Effector memory CD4-positive, alpha-beta T cell (primary cell): ENCODE measurements around the gene ANK3.

Experiments used
- DNase-seq, 3 donors: peaks; one replicate each; pipeline ENCODE4 v3.0.0-alpha.2; 2020
- H3K27ac ChIP-seq: 2 replicates; pipeline ENCODE4 v1.7.0; 2013; ENCODE audit warnings: mild to moderate bottlenecking, low read length, moderate library complexity; ENCODE audit not compliant: insufficient read depth, poor library complexity, severe bottlenecking
- H3K27me3 ChIP-seq: replicated peaks from 2 replicates; pipeline ENCODE4 v1.7.0; 2013; ENCODE audit warnings: mild to moderate bottlenecking, low read length; ENCODE audit not compliant: insufficient read depth, control insufficient read depth, poor library complexity, severe bottlenecking
- H3K36me3 ChIP-seq: 2 replicates; pipeline ENCODE4 v1.7.0; 2013; ENCODE audit warnings: mild to moderate bottlenecking, low read length, moderate library complexity; ENCODE audit not compliant: control insufficient read depth, insufficient read depth
- H3K4me1 ChIP-seq: 2 replicates; pipeline ENCODE4 v1.7.0; 2013; ENCODE audit warnings: low read length, mild to moderate bottlenecking; ENCODE audit not compliant: control insufficient read depth, insufficient read depth, poor library complexity, severe bottlenecking
- H3K4me3 ChIP-seq: 2 replicates; pipeline ENCODE4 v1.7.0; 2013; ENCODE audit warnings: low read length, low read depth, mild to moderate bottlenecking; ENCODE audit not compliant: insufficient read depth, poor library complexity, severe bottlenecking
- H3K9me3 ChIP-seq: 2 replicates; pipeline ENCODE4 v1.7.0; 2013; ENCODE audit warnings: mild to moderate bottlenecking, low read length, moderate library complexity; ENCODE audit not compliant: control insufficient read depth

Gene ANK3

DNA sequence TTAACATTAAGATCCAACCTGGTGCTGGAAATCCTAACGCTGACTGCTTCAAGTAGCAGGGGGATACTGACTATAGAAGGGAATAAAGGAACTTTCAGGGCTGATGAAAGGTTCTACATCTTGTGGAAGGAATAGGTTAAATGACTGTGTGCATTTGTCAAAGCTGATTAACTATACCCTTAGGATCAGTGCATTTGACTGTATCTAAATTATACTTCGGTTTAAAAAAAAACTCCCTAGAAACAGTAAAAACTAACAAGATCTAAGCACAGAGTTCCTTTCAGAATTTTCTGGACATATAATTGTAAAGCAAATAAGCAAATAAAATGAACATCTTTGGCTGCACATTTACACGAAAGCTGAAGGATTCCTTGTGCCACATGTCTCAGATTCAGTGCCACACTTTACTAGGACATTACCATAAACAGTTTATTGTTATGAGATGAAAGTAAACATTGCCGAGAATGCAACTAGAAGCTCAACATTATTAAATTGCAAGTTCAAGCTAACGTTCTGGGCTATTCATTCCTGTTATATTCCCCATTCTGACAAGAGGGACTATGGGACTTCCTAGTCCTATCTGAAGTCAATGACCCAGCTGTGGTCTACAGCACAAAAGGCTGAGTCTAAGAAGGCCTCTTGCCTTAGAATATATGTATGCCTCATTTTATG is 20.7 kb downstream of the ANK3 start:
- no peak for DNase-seq
- H3K27ac ChIP-seq: no peak overlapping the region
- no peaks in the 10 kb centered on the region for H3K4me1 ChIP-seq
- H3K9me3 ChIP-seq: no peaks in the 10 kb centered on the region
- H3K4me3 ChIP-seq: no peak overlapping the region
- no peaks in the 10 kb centered on the region for H3K36me3 ChIP-seq
- no peaks in the 10 kb centered on the region for H3K27me3 ChIP-seq

DNA sequence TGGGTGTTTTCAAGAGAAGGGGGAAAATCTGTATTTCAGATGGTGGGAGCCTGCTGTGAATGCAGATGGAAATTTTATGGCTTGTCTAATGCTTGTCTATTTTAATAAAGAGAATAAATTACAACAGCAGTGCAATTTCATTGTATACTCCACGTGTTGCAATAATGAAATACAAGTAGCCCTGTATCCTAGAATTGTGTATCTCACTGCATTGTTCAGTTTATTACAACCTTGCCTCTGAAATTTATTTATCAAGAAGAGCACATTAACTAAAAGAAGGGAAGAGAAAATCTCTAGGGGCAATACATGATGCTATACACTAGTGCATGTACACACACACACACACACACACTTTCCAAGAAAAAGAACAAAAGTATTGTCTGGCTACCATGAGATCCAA is 21.8 kb downstream of the ANK3 start:
- Histone ChIP-seq H3K27ac (no peak overlapping the region), H3K27me3 (no peaks in the 10 kb centered on the region), H3K4me1 (no peaks in the 10 kb centered on the region), H3K4me3 (no peak overlapping the region), H3K9me3 (no peaks in the 10 kb centered on the region), H3K36me3 (no peaks in the 10 kb centered on the region)
- no peak for DNase-seq

- no peak overlapping the region for H3K27ac ChIP-seq
- no peaks in the 10 kb centered on the region for H3K27me3 ChIP-seq
- no peaks in the 10 kb centered on the region for H3K36me3 ChIP-seq
- DNase-seq: no peak
- no peak overlapping the region for H3K4me3 ChIP-seq
- no peaks in the 10 kb centered on the region for H3K4me1 ChIP-seq
- H3K9me3 ChIP-seq: no peaks in the 10 kb centered on the region
Measured at GRCh38 chr10:60367431-60367830, 22.2 kb downstream of the ANK3 start.

DNA sequence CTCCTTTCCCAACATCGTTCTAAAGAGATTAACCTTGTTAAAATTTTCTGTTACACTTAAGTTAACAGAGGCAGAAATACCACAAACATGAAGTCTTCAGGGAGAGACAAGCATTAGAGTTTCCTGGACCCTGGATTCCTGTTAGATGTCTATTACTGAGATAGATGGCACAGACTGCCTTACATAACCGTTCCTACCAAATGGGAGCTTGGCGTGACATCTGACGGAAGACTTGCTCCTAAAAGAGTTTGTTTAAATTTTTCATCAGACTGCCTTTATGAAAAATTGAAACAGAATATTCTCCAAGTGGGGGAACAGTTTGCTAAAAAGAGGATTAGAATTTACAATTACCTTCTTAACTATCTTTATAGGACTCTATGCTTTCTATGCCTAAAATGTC is 22.7 kb downstream of the ANK3 start:
- H3K9me3 ChIP-seq: no peaks in the 10 kb centered on the region
- no peaks in the 10 kb centered on the region for H3K27me3 ChIP-seq
- no peak for DNase-seq
- no peaks in the 10 kb centered on the region for H3K4me1 ChIP-seq
- no peak overlapping the region for H3K27ac ChIP-seq
- no peaks in the 10 kb centered on the region for H3K36me3 ChIP-seq
- no peak overlapping the region for H3K4me3 ChIP-seq

DNA sequence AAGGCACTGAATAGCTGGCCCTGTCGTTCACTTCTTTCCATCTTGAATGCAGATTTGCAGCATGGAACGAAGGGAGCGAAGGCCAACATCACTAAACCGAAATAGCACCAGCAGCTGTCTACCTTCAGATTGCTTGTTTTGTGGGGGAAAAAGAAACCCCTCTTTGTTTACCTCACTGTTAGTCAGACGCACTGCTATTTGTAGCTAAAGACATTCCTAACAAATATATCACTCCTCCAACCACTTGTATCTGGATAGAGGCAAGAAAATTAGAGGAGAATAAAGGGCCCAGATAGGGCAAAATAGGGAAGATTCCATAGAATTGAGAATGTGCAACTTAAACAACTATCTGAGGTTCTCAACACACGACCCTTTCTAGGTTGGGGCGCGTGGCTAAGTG is 26.5 kb downstream of the ANK3 start:
- H3K4me3 ChIP-seq: no peak overlapping the region
- H3K36me3 ChIP-seq: no peaks in the 10 kb centered on the region
- no peaks in the 10 kb centered on the region for H3K4me1 ChIP-seq
- no peaks in the 10 kb centered on the region for H3K9me3 ChIP-seq
- DNase-seq: no peak
- H3K27me3 ChIP-seq: no peaks in the 10 kb centered on the region
- no peak overlapping the region for H3K27ac ChIP-seq

- Histone ChIP-seq H3K36me3 (no peaks in the 10 kb centered on the region), H3K9me3 (no peaks in the 10 kb centered on the region), H3K27me3 (no peaks in the 10 kb centered on the region), H3K4me3 (no peak overlapping the region), H3K4me1 (no peaks in the 10 kb centered on the region), H3K27ac (no peak overlapping the region)
- no peak for DNase-seq
Measured at GRCh38 chr10:60362461-60362860, 27.2 kb downstream of the ANK3 start.

- H3K9me3 ChIP-seq: no peaks in the 10 kb centered on the region
- H3K4me1 ChIP-seq: no peaks in the 10 kb centered on the region
- H3K4me3 ChIP-seq: no peak overlapping the region
- no peak for DNase-seq
- no peaks in the 10 kb centered on the region for H3K27me3 ChIP-seq
- no peak overlapping the region for H3K27ac ChIP-seq
- no peaks in the 10 kb centered on the region for H3K36me3 ChIP-seq
Measured at GRCh38 chr10:60359066-60359465, 30.6 kb downstream of the ANK3 start.

DNA sequence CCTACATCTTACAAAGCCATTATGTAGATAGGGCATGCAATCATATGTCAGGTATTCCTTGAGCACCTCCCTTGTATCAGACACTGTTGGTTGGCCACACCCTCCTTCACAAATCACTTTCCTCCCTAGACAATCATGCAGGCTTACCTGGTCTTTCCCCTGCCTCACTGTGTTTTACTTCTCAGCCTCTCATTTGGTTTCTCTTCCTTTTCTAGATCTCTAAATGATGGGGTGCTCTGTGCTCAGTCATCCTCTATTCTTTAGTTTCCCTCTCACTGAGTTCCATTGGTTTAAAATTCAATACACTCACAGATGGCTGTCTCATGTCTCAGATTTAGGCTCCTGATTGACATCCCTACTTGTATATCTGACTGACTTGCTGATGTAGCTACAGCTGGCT is 31.4 kb downstream of the ANK3 start:
- no peaks in the 10 kb centered on the region for H3K9me3 ChIP-seq
- DNase-seq: no peak
- no peaks in the 10 kb centered on the region for H3K27me3 ChIP-seq
- H3K27ac ChIP-seq: no peak overlapping the region
- no peaks in the 10 kb centered on the region for H3K36me3 ChIP-seq
- H3K4me1 ChIP-seq: no peaks in the 10 kb centered on the region
- H3K4me3 ChIP-seq: no peak overlapping the region

DNA sequence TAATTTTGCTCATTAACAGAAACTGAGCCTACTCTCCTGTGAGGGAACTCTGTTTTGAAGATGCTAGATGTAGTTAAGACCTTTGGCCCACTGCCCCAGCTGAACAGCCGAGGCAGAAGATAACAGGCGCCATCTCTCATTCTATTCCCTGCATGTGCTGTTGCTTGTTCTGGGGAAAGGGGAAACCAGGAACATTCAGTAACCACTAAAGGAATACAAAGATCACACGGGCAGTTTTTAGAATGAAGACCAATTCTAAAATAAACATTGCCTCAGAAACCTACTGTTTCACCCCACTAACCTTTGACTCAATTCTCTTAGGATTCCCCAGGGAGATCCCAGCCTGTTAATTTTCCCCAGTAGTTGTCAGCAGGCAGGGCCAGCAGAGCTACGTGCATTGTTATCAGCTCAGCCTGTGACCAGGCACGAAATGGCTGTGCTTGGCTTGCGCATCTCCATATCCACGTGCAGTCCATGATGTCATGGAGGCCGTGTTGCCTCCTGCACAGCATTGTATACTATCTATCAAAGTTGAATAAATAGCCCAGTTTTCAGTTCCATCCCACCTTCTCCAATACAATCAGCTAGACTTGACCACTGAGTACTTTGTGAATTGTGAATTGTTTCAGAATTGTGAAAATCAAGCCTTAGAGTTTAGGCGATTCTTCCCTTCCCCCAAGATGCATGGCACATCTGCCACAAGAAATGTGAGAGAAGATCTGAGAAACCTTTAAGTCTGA is 36.0 kb downstream of the ANK3 start:
- no peak overlapping the region for H3K27ac ChIP-seq
- no peaks in the 10 kb centered on the region for H3K4me1 ChIP-seq
- no peaks in the 10 kb centered on the region for H3K36me3 ChIP-seq
- no peak for DNase-seq
- no peaks in the 10 kb centered on the region for H3K27me3 ChIP-seq
- no peaks in the 10 kb centered on the region for H3K9me3 ChIP-seq
- no peak overlapping the region for H3K4me3 ChIP-seq

- no peaks in the 10 kb centered on the region for H3K36me3 ChIP-seq
- H3K27ac ChIP-seq: no peak overlapping the region
- no peak overlapping the region for H3K4me3 ChIP-seq
- no peaks in the 10 kb centered on the region for H3K9me3 ChIP-seq
- no peaks in the 10 kb centered on the region for H3K27me3 ChIP-seq
- no peaks in the 10 kb centered on the region for H3K4me1 ChIP-seq
- no peak for DNase-seq
Measured at GRCh38 chr10:60352105-60352504, 37.6 kb downstream of the ANK3 start.
